ENCODE results near the gene ITGB5.

DNA sequence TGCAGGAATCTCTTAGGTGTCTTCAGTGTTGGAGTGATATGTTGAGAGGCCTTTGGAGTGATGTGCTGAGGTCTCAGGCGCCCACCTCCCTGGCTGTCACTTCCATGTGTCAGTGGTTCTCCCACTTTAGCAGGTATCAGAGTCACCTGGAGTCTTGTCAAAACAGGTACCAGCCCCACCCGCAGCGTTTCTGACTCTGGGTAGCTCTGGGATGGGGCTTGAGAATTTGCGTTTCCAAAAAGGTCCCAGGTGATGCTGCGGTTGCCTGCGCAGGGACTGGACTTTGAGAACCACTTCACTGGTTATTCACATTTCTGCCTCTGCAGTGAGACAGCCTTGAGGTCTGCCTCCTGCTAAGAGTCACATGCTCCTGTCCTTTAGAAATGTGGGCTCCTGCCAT is 141.4 kb downstream of the ITGB5 start:
- TF ChIP-seq, protein P1, sequence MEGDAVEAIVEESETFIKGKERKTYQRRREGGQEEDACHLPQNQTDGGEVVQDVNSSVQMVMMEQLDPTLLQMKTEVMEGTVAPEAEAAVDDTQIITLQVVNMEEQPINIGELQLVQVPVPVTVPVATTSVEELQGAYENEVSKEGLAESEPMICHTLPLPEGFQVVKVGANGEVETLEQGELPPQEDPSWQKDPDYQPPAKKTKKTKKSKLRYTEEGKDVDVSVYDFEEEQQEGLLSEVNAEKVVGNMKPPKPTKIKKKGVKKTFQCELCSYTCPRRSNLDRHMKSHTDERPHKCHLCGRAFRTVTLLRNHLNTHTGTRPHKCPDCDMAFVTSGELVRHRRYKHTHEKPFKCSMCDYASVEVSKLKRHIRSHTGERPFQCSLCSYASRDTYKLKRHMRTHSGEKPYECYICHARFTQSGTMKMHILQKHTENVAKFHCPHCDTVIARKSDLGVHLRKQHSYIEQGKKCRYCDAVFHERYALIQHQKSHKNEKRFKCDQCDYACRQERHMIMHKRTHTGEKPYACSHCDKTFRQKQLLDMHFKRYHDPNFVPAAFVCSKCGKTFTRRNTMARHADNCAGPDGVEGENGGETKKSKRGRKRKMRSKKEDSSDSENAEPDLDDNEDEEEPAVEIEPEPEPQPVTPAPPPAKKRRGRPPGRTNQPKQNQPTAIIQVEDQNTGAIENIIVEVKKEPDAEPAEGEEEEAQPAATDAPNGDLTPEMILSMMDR (conservative IDR thresholded peaks at IDR 0.05; ENCODE audit: low read depth, low read length): no peak
- no peak for TF ChIP-seq EZH2 (IDR thresholded peaks at IDR 0.05; ENCODE audit: borderline replicate concordance, low read depth, low read length, poor library complexity, severe bottlenecking)
